ENCODE data around the gene RMND1. TPM values are rescaled to one million over a fixed set of nuclear protein-coding genes. Genes with fewer than 3 reads are reported as not detected.
A peak's percentile ranks its signal among the peaks of the same experiment; 100 is the strongest.
"Not testable (repeated sequence)": the region's sequence is repeated elsewhere in the genome, so short reads cannot be mapped to it uniquely, and the experiment has no call there.

RMND1 gene
- total RNA-seq, 2 experiments from 2014 or later = 16.7 to 18.4 TPM

GRCh38 chr6:151389618-151390275 is 62.2 kb downstream of the RMND1 start:
- CTCF ChIA-PET = interaction anchor here (0.9 kb wide), 1 partner anchor 12 kb away, joined by 5 read pairs; no protein-coding TSS in a partner anchor
- intact Hi-C loops (cut with micrococcal nuclease) = loop anchor here (1.0 to 5.0 kb wide), 10 partner anchors 9 to 1613 kb away; partner anchors contain the start of genes FBXO5, MTHFD1L, MTRF1L and RMND1
- H3K36me3 Mint-ChIP-seq (ENCODE audit: low read depth) = peaks cover 12% of the 10 kb centered on the region
- peak; percentile 61 for DNase-seq
- H3K4me3 Mint-ChIP-seq = peak overlapping the region; percentile 83
- peaks cover 55% of the 10 kb centered on the region for H3K4me1 Mint-ChIP-seq (ENCODE audit: low read depth)
- H3K27ac Mint-ChIP-seq = peak overlapping the region; percentile 94
- no peaks in the 10 kb centered on the region for H3K27me3 Mint-ChIP-seq (ENCODE audit: low read depth)
- no peaks in the 10 kb centered on the region for H3K9me3 Mint-ChIP-seq

GRCh38 chr6:151388997-151389617 is 62.8 kb downstream of the RMND1 start:
- Mint-ChIP-seq H3K27ac (peak overlapping the region; percentile 94), H3K27me3 (ENCODE audit: low read depth) (no peaks in the 10 kb centered on the region), H3K4me1 (ENCODE audit: low read depth) (peaks cover 56% of the 10 kb centered on the region), H3K9me3 (no peaks in the 10 kb centered on the region), H3K36me3 (ENCODE audit: low read depth) (peaks cover 12% of the 10 kb centered on the region), H3K4me3 (peak overlapping the region; percentile 83)
- intact Hi-C loops (cut with micrococcal nuclease) = no loop called here
- CTCF ChIA-PET = interaction anchor here (0.9 kb wide), 1 partner anchor 12 kb away, joined by 5 read pairs; no protein-coding TSS in a partner anchor
- no peak for DNase-seq

GRCh38 chr6:151388236-151388635 is 63.7 kb downstream of the RMND1 start:
- no peak overlapping the region for H3K4me3 Mint-ChIP-seq
- H3K36me3 Mint-ChIP-seq (ENCODE audit: low read depth) = peaks cover 6% of the 10 kb centered on the region
- no peak for DNase-seq
- no peaks in the 10 kb centered on the region for H3K27me3 Mint-ChIP-seq (ENCODE audit: low read depth)
- no peaks in the 10 kb centered on the region for H3K9me3 Mint-ChIP-seq
- CTCF ChIA-PET = interaction anchor here (0.9 kb wide), 1 partner anchor 64 kb away, joined by 3 read pairs; no protein-coding TSS in a partner anchor
- peak overlapping the region; percentile 80 for H3K27ac Mint-ChIP-seq
- intact Hi-C loops (cut with micrococcal nuclease) = no loop called here
- H3K4me1 Mint-ChIP-seq (ENCODE audit: low read depth) = peaks cover 49% of the 10 kb centered on the region

GRCh38 chr6:151387175-151387970 is 64.6 kb downstream of the RMND1 start:
- Mint-ChIP-seq H3K36me3 (ENCODE audit: low read depth) (peaks cover 7% of the 10 kb centered on the region), H3K27me3 (ENCODE audit: low read depth) (no peaks in the 10 kb centered on the region), H3K9me3 (no peaks in the 10 kb centered on the region), H3K27ac (peak overlapping the region; percentile 60), H3K4me3 (no peak overlapping the region), H3K4me1 (ENCODE audit: low read depth) (peaks cover 43% of the 10 kb centered on the region)
- CTCF ChIA-PET = no interaction called here
- DNase-seq = no peak
- intact Hi-C loops (cut with micrococcal nuclease) = no loop called here

- Mint-ChIP-seq H3K27me3 (ENCODE audit: low read depth) (no peaks in the 10 kb centered on the region), H3K36me3 (ENCODE audit: low read depth) (peaks cover 3% of the 10 kb centered on the region), H3K4me3 (peak overlapping the region; percentile 46), H3K4me1 (ENCODE audit: low read depth) (peaks cover 56% of the 10 kb centered on the region), H3K9me3 (no peaks in the 10 kb centered on the region), H3K27ac (peak overlapping the region; percentile 65)
- no peak for DNase-seq
- intact Hi-C loops (cut with micrococcal nuclease) = no loop called here
- CTCF ChIA-PET = interaction anchor here (0.6 to 1.8 kb wide), 2 partner anchors 21 to 237 kb away, joined by 3 to 5 read pairs; no protein-coding TSS in a partner anchor
Measured at GRCh38 chr6:151385177-151385576, 66.7 kb downstream of the RMND1 start.

- no peak for DNase-seq
- H3K27ac Mint-ChIP-seq = peak overlapping the region; percentile 1
- CTCF ChIA-PET = interaction anchor here (1.3 to 1.8 kb wide), 2 partner anchors 9 to 22 kb away, joined by 3 to 5 read pairs; no protein-coding TSS in a partner anchor
- intact Hi-C loops (cut with micrococcal nuclease) = no loop called here
- H3K4me1 Mint-ChIP-seq (ENCODE audit: low read depth) = peaks cover 61% of the 10 kb centered on the region
- H3K9me3 Mint-ChIP-seq = no peaks in the 10 kb centered on the region
- H3K4me3 Mint-ChIP-seq = no peak overlapping the region
- H3K36me3 Mint-ChIP-seq (ENCODE audit: low read depth) = peaks cover 4% of the 10 kb centered on the region
- no peaks in the 10 kb centered on the region for H3K27me3 Mint-ChIP-seq (ENCODE audit: low read depth)
Measured at GRCh38 chr6:151384151-151384550, 67.8 kb downstream of the RMND1 start.

GRCh38 chr6:151382631-151383030 is 69.3 kb downstream of the RMND1 start:
- intact Hi-C loops (cut with micrococcal nuclease); H3K27me3 Mint-ChIP-seq (ENCODE audit: low read depth); H3K36me3 Mint-ChIP-seq (ENCODE audit: low read depth); H3K27ac Mint-ChIP-seq; DNase-seq; H3K4me3 Mint-ChIP-seq; CTCF ChIA-PET; H3K9me3 Mint-ChIP-seq: not testable (repeated sequence)
- peaks cover 62% of the 10 kb centered on the region for H3K4me1 Mint-ChIP-seq (ENCODE audit: low read depth)

- CTCF ChIA-PET = no interaction called here
- H3K4me3 Mint-ChIP-seq = peak overlapping the region; percentile 5
- peak; percentile 54 for DNase-seq
- intact Hi-C loops (cut with micrococcal nuclease) = loop anchor here (2.0 kb wide), 1 partner anchor 71 kb away; the partner anchor contains the start of gene RMND1
- H3K9me3 Mint-ChIP-seq = no peaks in the 10 kb centered on the region
- H3K27ac Mint-ChIP-seq = peak overlapping the region; percentile 48
- peaks cover 6% of the 10 kb centered on the region for H3K36me3 Mint-ChIP-seq (ENCODE audit: low read depth)
- no peaks in the 10 kb centered on the region for H3K27me3 Mint-ChIP-seq (ENCODE audit: low read depth)
- H3K4me1 Mint-ChIP-seq (ENCODE audit: low read depth) = peaks cover 60% of the 10 kb centered on the region
Measured at GRCh38 chr6:151381722-151382121, 70.2 kb downstream of the RMND1 start.

- Mint-ChIP-seq H3K4me1 (ENCODE audit: low read depth) (peaks cover 63% of the 10 kb centered on the region), H3K4me3 (peak overlapping the region; percentile 86), H3K27me3 (ENCODE audit: low read depth) (no peaks in the 10 kb centered on the region), H3K27ac (peak overlapping the region; percentile 98), H3K36me3 (ENCODE audit: low read depth) (peaks cover 7% of the 10 kb centered on the region), H3K9me3 (no peaks in the 10 kb centered on the region)
- intact Hi-C loops (cut with micrococcal nuclease) = loop anchor here (1.0 to 2.0 kb wide), 2 partner anchors 9 to 72 kb away; partner anchors contain the start of gene RMND1
- CTCF ChIA-PET = no interaction called here
- no peak for DNase-seq
Measured at GRCh38 chr6:151380848-151381205, 71.1 kb downstream of the RMND1 start.

- DNase-seq = peak; percentile 33
Measured at GRCh38 chr6:151379933-151380847, 71.7 kb downstream of the RMND1 start.

GRCh38 chr6:151377095-151377494 is 74.8 kb downstream of the RMND1 start:
- Mint-ChIP-seq H3K9me3 (no peaks in the 10 kb centered on the region), H3K36me3 (ENCODE audit: low read depth) (peaks cover 16% of the 10 kb centered on the region), H3K4me3 (no peak overlapping the region), H3K27ac (no peak overlapping the region), H3K4me1 (ENCODE audit: low read depth) (peaks cover 73% of the 10 kb centered on the region), H3K27me3 (ENCODE audit: low read depth) (no peaks in the 10 kb centered on the region)
- intact Hi-C loops (cut with micrococcal nuclease) = no loop called here
- CTCF ChIA-PET = interaction anchor here (0.6 to 0.9 kb wide), 2 partner anchors 12 to 596 kb away, joined by 5 to 6 read pairs; no protein-coding TSS in a partner anchor
- no peak for DNase-seq

More at GRCh38 chr6:151379933-151380847, 71.7 kb downstream of the RMND1 start:
- intact Hi-C loops (cut with micrococcal nuclease) = loop anchor here (1.0 to 2.0 kb wide), 2 partner anchors 10 to 73 kb away; partner anchors contain the start of gene RMND1
- Mint-ChIP-seq H3K27ac (peak overlapping the region; percentile 98), H3K36me3 (ENCODE audit: low read depth) (peaks cover 7% of the 10 kb centered on the region), H3K9me3 (no peaks in the 10 kb centered on the region), H3K4me1 (ENCODE audit: low read depth) (peaks cover 61% of the 10 kb centered on the region), H3K27me3 (ENCODE audit: low read depth) (no peaks in the 10 kb centered on the region), H3K4me3 (peak overlapping the region; percentile 86)
- CTCF ChIA-PET = no interaction called here

Measured in activated naive CD4-positive, alpha-beta T cell treated with anti-CD3 and anti-CD28 coated beads for 36 hours (primary cell).